Measurements from ENCODE around the gene NHLH2.

The NHLH2 gene

DNA sequence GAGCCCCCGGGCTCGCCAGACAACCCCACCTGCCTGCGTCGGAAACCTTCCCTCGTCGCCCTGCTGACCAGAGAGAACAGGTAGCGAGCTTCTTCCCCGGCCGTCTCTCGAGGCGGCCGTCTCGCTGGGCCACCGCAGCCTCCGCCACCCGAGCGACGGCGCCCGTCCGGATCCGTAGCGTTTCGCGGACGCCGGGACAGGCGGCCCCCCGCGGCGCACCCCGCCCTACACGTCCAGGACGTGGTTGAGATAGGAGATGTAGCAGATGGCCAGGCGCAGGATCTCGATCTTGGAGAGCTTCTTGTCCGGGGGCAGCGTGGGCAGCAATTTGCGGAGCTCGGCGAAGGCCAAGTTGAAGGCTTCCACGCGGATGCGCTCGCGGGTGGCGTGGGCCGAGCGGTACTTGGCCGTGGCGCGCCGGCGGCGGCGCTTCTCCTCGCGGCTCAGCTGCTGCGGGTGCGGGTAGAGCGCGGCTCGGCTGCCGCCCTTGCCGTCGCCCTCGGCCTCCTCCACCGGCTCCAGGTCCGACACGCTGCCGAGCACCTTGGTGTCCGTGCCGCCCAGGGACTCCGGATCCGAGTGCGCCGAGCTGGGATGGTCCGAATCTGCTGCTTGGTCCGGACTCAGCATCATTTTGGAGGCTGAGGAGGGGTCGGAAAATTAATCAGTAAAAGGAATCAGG, 3.0 kb downstream of the NHLH2 start:
- DNase-seq: no peak

DNA sequence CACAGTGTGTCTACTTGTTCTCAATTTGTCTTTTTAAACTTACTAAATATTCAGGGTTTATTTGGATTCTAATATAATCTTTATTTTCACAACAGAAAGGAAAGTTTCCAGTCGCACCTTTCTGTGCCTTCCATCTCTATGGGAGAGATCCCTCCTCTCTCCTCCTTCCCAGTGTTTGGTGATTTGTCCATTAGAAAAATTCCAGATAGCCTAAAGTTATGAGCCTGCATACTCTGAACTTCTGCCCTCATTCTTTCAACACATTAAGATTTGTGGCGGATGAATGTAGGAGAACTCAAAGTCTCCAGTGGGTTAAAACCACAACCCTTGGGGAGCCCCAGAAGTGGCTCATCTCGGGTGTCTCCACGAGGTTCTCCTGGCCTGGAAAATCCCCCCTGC, 3.6 kb downstream of the NHLH2 start:
- DNase-seq: no peak

DNA sequence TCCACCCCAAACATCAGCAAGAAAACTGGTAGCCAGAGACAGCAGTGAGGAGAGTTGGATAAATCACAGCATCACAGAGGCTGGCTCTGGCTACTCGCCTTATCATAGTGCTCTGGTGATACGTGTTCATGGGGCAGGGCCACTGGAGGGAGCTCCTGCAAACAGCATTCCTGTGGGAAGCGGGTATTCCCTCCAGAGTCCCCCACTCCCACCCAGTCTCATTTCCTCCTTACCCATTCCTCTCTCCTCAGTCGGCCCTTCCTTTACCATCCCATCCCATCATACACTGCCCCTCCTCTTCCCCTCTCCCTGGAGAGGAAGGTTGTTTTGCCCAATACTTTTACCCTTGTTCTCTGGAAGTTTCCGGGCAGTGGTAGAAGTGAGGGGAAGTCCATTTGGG, 7.1 kb downstream of the NHLH2 start:
- DNase-seq: no peak

DNA sequence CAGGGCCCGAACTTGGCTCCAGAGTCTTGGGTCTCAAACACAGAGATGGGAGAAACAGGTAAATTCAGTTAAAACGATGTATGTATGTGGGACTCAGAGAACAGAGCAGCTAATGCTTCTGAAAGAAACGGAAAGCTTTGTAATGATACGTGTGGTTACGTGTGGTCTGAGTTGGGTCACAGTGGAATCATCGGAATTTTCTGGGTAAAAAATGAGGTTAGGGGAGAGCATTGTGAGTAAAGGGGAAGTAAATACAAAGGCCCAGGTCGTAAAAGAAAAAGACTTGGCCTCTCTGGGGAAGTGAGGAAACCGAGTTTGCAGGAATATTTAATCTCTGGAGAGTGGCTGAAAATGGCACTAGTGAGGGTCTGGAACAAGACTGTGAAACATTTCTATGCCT, 8.3 kb downstream of the NHLH2 start:
- DNase-seq: no peak

DNA sequence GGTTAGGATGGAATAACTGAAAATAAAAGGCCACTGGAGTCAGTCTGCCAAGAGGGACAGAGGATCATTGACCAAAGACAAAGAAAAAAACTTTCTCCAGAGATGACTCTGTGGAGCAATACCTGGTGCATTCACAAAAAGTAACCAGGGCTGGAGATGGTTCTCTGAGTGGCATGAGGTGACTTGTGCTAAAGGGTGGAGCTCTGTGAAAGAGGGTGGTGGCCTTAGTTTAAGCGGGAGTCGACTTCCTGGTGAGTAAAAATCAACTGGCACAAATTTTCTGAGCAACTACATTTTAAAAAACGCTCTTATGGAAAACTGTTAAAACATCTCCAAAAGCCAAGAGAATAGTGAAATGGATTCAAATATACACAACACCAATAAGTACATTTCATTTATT, 10.0 kb downstream of the NHLH2 start:
- no peak for DNase-seq

DNA sequence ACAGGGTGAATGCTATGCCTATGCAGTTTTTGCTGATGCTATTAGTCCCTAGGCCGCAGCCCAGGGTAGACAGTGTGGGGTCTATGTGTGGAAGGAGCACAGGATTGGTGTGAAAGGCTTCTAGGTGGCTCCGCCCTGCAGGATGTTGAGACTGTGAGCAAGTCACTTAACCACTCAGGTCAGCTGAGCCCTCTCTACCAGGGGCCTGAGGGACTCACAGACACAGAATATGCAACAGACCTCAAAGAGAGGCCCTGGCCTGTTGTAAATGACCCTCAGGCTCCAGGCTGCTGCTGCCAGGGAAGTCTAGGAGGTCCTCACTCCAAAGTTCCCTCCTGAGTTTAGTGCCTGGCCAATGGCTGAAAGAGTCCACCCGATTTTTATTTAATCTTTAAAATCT, 11.0 kb downstream of the NHLH2 start:
- DNase-seq: no peak

DNA sequence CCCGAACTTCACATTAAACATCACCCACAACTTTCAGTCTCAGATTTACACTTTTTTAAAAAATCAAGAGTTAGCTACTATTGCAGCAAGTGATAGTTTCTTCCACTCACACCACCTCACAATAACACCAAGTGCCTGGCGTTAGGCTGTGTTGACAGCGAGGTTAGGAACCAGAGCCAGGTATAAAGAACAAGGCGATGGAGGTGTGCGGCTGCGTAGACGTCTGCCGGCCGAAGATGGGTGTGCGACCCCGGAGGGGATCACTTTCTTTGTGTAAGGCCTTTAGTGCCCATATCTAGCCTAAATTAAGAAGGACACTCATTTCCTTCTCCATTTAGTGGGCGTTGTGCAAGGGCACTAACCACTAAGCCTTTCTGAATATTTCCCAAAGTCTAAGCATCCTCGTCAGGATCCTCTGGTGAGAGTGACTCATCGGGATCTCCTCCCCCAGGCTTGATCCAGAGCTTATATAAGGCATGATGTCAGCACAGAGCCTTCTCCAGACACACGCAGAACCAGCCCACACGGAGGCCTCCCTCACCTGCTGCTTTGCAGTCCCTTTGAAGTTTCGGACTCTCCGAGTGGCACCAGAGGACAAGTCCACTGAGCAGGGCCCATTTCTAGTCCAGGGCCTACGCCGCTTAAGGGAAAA, 11.8 kb downstream of the NHLH2 start:
- DNase-seq: peak in 1 of 2 donors; percentile 44

DNA sequence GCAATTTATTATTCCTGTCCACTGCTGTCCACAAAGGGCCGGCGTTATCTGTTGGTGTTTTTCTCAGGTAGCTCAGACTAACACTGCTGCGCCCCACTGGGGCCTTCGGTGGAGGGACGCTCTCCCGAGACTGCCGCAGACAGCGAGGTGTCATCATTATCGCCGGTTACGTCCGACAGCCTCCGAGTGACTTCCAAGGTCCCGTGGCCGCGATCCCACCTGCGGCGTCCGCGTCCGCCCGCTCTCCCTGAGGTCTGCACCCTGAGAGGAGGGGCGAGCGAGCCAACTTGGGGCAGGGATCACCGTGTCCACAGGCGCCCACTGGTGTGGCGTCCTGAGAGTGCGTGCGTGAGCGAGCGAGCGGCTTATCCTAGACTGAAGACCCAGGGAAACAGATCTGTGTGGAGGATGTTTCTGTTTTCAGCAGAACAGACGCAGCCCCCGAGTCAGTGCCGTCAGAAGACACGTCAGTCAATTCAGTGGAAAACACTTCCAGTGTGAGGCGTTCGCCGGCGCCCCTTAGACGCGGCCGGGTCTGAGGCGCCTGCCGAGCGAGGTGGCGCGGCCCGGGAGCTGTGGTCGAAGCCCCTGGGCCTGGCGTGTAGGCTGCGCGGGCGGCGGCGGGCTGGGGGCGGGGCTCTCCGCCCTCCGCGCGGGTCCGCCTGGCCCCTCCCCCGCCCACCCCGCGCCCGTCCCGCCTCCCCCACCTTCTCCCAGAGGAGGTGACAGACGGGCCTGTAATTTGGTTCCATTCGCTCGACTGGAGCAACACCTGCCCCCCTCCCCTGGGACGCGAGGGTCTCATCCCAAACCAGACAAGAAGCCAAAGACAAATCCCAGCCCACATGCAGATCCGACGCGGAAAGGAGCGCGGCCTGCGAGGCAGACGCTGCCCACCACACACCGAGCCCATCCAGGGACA, 12.6 kb downstream of the NHLH2 start:
- no peak for DNase-seq

DNA sequence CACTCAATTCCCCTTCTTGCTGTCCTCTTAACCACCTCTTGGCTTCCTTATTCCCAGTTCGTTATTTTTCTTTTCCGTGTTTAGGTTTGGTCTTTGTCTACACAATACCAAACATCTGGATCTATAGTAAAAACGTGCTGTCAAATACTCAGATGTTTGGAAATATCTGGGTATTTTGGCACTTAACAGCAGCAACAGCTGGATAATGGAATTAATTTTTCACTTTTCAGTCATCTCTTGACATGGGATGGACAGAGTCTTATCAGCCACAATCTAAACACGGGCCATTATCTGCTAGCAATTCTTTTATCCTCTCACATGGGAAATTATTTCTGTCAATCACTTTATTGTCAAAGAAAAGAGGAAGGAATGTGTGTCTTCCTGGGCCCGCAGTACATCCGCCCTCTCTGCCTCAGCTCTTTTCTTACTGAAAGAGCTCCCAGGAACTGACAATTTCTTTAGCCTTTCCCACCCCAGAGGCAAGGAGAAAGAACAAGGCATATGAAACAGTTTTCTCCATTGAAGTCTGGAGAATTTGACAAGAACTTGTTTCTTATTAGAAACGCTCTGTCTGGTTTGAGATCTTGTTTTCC, 13.4 kb downstream of the NHLH2 start:
- no peak for DNase-seq

DNA sequence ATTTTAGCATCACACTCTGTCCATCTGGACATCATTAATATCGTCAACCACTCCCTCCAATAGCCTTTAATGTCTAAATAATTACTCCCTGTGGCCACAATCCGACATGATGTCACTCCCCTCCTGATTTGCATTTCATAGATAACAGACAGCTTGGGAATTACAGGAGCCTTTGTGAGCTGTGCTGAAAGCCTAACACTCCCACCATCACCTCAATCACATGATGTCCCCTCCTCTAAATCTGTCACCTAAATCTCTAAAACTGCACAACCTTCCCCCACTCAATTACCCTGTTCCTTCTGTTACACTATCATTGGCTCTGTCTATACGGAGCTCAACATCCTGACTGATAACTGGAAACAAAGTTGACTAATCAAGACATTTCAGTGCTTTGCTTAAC, 14.3 kb downstream of the NHLH2 start:
- DNase-seq: no peak

DNA sequence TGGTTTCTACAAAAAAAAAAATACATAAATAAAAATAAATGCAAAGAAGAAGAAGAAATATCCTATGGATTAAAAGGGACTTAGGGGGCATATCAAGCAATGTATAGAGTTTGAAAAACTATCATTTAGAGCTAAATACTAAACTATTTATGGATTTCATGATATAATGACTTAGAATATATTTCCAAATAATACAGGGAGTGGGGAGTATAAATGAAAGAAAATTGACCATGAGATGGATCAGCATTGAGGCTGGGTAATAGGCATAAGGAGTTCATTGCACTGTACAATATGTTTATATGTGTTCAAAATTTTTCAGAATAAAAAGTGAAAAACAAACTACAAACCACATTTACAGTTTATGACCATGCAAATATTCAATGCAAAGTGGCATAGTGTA, 18.8 kb downstream of the NHLH2 start:
- DNase-seq: no peak

DNA sequence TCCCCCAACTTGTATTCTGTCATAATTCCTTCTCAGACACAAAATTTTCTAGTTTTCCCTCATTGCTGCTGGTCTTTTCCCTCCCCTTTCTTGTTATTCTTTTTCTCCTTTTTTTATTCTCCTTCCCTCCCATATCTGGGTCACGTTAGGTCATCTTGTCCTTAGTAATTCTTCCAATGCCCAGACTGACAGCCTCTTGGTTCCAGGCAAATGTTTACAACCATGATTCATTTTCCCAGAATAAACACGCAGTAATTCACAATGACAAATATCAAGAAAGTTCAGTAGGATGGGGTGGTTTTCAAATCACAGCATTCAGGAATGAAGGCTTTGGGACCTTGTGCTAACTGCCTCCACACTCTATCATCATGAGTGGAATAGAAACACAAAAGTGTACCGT, 25.2 kb downstream of the NHLH2 start:
- DNase-seq: no peak

DNA sequence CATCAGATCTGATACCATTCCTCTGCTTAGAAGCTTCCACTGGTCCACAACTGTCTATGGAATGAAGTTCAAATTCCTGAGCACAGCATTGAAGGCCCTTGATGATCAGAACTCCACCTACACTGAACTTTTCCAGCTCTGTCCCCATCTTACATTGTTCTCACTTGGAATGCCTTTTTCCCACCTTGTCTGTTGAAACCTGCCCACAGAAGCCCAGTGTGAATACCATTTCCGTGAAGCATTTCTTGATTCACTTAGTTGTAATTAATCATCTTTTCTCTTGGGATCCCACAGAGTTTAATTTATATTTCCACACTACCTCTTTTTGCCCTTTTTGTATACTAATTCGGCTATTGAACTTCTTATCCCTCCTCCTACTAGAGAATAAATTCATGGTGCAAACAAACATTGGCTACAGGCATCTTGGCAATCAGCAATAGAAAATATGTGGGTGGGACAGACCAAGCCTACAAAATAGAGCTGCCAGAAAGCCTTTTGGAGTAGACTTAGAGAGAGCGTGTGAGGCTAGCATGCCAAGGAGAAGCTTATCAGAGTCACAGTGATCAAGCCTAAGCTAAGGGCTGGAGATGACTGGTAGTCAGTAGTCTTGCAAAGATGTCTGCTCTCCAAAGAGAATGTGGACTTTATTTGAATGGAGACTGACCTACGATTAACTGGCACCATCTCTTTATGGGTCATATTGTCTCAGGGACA, 26.1 kb downstream of the NHLH2 start:
- DNase-seq: no peak

DNA sequence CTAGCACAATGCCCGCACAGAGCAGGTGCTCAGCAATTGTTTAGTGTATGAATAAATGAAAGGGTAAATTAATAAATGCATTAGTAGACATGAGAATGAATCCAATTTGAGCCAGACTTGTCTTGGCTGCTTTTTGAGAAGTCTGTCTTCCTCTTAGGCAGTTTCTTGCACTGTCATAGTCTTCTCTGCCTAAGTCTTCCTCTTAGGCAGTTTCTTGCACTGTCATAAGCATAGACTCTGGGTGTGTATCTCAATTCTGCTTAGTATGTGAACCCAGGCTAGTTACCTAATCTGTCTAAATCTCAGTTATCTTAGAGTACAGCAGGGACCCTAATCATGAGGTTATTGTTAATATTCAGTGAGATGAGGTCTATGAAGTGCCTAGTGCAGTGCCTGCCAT, 27.2 kb downstream of the NHLH2 start:
- DNase-seq: no peak

DNA sequence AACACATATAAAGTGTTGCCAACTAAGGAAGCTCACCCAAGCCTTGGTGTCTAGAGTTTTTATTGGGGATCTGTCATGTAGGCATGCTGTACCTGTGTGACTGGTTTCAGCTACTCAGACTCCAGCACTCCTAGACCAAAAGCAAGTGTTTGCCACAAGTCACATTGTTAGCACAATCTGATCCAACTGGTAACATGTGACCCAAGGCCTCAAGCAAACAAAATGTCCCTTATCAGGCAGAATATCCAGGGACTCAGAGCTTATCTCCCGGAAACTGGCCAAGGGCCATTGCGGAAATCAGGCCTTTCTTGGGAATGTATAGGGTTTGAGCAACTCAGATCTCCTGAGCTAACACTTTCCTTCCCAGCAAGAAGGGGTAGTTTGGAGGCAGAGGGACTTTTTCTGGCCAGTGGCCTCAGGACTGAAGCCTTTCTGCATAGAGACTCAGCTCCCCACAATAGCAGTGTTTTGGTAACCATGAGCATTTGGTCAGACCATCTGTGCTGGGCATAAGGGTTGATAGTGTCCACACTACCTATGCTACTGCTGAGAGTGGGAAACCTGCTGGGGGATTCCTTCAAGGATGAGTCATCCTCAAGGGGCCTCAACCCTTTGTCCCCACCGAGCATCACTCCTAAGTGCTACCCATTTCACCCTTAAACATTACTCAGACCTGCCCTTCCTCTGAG, 29.6 kb downstream of the NHLH2 start:
- DNase-seq: no peak

DNA sequence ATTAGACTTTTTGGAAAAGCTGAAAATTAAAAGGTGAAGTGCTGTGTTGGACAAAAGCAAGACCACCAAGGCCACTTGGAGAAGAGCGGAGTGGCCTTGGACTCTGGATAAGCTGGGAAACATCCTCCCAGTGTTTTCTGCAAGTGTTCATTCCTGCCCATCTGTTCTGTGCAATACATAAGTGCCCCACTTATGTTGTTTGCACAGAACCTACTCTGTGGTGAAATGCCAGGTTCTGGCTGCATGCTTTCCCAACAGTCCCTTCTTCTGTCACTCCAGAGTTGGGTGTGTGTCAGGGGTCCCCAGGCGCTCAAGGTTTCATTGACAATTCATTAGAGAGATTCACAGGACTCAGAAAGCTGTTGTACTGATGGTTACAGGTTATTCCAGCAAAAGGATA, 30.3 kb downstream of the NHLH2 start:
- DNase-seq: no peak

DNA sequence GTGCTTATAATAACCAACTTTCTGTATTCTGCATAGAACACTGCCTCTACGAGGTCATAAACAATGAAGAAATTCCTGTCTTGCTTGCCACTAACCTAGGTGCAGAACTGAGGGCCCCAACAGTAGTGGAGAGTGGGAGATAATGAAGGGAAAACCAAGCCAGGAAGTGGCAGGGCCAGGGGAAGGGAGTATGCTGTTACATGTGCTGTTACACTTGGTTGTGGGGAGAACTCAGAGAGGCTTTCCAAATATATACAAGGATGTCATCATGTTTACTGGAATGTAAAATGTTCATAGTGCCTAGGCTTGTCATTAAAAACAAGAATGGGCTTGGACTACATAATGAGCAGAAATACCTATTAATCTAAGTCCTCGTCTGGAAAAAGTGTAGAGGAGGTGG, 31.1 kb downstream of the NHLH2 start:
- no peak for DNase-seq

DNA sequence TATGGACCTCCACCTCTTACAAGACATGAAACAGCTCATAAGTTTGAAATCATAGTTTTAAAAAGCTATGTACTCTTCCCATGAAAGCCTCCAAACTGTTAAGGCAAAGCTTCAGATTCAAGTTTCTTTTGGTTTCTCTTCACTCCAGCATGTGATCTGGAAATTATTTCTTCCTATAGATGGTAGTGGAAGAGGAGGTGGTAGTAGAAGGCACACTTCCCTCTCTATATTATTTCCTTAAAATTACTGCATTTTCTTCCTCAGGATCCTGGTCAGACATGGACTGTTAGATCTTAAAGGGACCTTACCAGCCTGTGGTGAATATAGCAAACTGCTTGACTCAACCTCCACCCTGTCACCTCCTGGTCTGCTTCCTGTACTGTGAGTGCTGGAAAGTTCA, 31.9 kb downstream of the NHLH2 start:
- no peak for DNase-seq

DNA sequence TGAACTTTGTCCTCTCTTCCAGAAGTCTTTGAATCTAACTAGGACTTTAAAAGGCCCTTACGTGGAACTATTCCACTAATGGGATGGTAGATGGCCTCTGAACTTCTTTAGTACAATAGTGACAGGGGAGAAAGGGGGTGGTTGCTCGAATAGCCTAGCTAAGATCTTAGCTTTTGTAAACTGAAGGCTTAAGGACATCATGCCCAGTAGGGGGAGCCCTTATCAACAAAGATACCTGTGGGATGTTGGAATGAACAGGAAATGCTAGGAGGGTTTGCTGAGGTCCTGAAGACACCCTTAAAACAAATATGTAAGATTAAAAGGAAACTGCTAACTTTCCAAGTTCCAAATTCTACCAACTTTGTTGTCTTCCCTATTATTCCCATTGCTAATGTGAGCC, 33.2 kb downstream of the NHLH2 start:
- DNase-seq: peak in 1 of 2 donors; percentile 26

DNA sequence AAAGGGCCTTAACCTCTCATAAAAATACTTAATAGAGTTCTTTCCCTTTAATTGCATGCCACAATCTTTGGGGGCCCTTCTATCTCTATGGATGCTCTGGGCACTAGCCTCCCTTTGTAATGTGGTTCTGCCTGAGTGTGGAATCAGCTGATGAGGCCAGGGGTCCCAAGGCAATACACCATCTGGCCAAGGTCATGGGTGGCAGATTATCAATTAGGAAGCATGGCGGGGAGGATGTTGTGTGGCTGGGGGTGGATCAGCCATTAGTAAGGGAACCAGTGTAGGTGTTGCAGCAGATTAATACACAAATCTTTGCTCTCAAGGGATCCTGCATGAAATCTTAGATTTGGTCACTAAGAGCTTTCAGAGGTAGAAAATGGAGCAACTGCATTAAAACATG, 35.3 kb downstream of the NHLH2 start:
- no peak for DNase-seq

DNA sequence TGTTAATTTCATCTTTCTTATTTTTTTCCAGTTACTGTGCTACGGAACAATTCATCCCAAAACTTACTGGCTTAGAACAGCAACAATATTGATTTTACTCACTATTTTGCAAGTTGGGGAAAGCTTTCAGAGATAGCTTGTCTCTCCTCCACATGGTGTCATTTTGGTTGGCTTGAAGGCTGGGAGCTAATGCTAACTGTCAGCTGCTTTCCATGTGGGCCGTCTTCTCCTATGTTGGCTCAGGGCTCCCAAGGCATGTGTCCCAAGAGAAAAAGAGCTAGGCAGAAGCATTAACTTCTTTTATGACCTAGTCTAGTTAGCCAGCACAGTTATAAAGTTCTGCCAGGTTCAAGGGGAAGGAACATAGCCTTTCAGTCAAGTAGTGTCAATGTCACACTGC, 38.5 kb downstream of the NHLH2 start:
- no peak for DNase-seq

DNA sequence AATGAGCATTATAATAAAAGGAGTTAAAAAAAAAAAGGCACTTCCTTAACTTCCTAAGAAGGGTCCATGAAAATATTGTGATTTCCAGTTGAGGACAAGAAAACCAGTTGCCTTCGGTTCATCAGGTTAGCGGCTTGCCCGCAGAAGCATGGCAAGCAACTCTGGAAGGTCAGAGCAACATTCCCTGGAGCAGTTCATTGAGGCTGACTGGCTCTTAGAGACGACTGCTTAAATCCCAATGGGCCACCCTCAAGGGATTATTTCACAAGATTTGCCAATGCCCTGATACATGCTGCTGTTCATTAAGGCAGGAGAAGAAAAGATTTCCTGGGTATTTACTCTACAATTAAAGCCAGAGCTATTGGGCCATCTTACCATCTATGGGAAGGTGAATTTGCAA, 43.4 kb downstream of the NHLH2 start:
- DNase-seq: no peak
